NCI-H82 treated with DMSO at 0.1 percent for 48 hours (cell line): ENCODE data around the gene ALG10.
"Not testable (repeated sequence)": the region's sequence is repeated elsewhere in the genome, so short reads cannot be mapped to it uniquely, and the experiment has no call there.

Source experiments
- DNase-seq: peaks from one replicate; lab custom pipeline; 2025; ENCODE audit not compliant: unreplicated experiment; lab: John Stamatoyannopoulos, UW

Gene ALG10

GRCh38 chr12:34022079-34022830, at the start of gene ALG10:
Gene ALG10 (plus strand): TSS chr12:34022496. CDS start chr12:34022600, 104 bp downstream.
- peak; percentile 87 for DNase-seq

- DNase-seq, result not testable (repeated sequence)
These were observed 49.4 kb upstream of the ALG10 start for GRCh38 chr12:33972884-33973283.

- DNase-seq, result no peak
These were observed 44.4 kb upstream of the ALG10 start for GRCh38 chr12:33977887-33978286.

- no peak for DNase-seq
These were observed 34.0 kb upstream of the ALG10 start for GRCh38 chr12:33988197-33988805.

- no peak for DNase-seq
These were observed 33.4 kb upstream of the ALG10 start for GRCh38 chr12:33988913-33989312.

GRCh38 chr12:33994857-33995808, 27.2 kb upstream of the ALG10 start:
- no peak for DNase-seq

GRCh38 chr12:34008835-34009234, 13.5 kb upstream of the ALG10 start:
- not testable (repeated sequence) for DNase-seq

- no peak for DNase-seq
These were observed 5.9 kb upstream of the ALG10 start for GRCh38 chr12:34016361-34016760.

- no peak for DNase-seq
These were observed 1.2 kb upstream of the ALG10 start for GRCh38 chr12:34021071-34021470.

GRCh38 chr12:34027661-34028060, 5.4 kb downstream of the ALG10 start:
- DNase-seq, result not testable (repeated sequence)

GRCh38 chr12:34030591-34030990, 8.3 kb downstream of the ALG10 start:
- no peak for DNase-seq

- DNase-seq, result no peak
These were observed 11.5 kb downstream of the ALG10 start for GRCh38 chr12:34033628-34034296.

- DNase-seq, result not testable (repeated sequence)
These were observed 16.1 kb downstream of the ALG10 start for GRCh38 chr12:34038357-34038756.

- DNase-seq, result no peak
These were observed 24.3 kb downstream of the ALG10 start for GRCh38 chr12:34046570-34046969.

- not testable (repeated sequence) for DNase-seq
These were observed 25.6 kb downstream of the ALG10 start for GRCh38 chr12:34047855-34048254.

- no peak for DNase-seq
These were observed 26.4 kb downstream of the ALG10 start for GRCh38 chr12:34048714-34049113.

GRCh38 chr12:34051486-34051885, 29.2 kb downstream of the ALG10 start:
- no peak for DNase-seq

- DNase-seq, result no peak
These were observed 32.6 kb downstream of the ALG10 start for GRCh38 chr12:34054938-34055337.
